ENCODE measurements around the gene SCNM1. TPM values are rescaled to one million over a fixed set of nuclear protein-coding genes. Genes with fewer than 3 reads are reported as not detected.

Gene SCNM1
- total and polyA plus RNA-seq, 9 of the 15 experiments (the other 6 are each of a cell fraction or from before 2014, with no cell fraction given): 17.2 to 204 (median 63.0) TPM

- TF ChIP-seq MAX (CRISPR knock-in tag; IDR thresholded peaks at IDR 0.05) (no peak), POLR2AphosphoS5 (IDR thresholded peaks at IDR 0.05; ENCODE audit: control insufficient read depth, insufficient read depth, low read depth, low read length) (peak; percentile 95), POLR2B (IDR thresholded peaks at IDR 0.05; ENCODE audit: low read depth, partially characterized antibody) (peak; percentile 83), ZBTB33 (CRISPR knock-in tag; IDR thresholded peaks at IDR 0.05) (peak; percentile 53; the same call in 1 of the 2 replicates), TAF9B (IDR thresholded peaks at IDR 0.05; ENCODE audit: partially characterized antibody) (peak; percentile 91), RAD21 (CRISPR knock-in tag; conservative IDR thresholded peaks at IDR 0.05 in 1 of 2, IDR thresholded peaks at IDR 0.05 in 1 of 2) (no peak), NEUROD1 (IDR thresholded peaks at IDR 0.05; ENCODE audit: borderline replicate concordance, low read depth, low read length, partially characterized antibody) (peak; percentile 85), RCOR1 (IDR thresholded peaks at IDR 0.05; ENCODE audit: borderline replicate concordance in 1 of 2, low read depth in 2 of 2, low read length in 2 of 2) (peak in 1 of 2 experiments; percentile 72; a peak in 2 of 4 replicates), SIN3A (IDR thresholded peaks at IDR 0.05; ENCODE audit: borderline replicate concordance in 2 of 2, control insufficient read depth in 1 of 2, low read depth in 2 of 2, low read length in 2 of 2) (peak; percentile 88 to 89; a peak in 3 of 4 replicates), XRCC5 (IDR thresholded peaks at IDR 0.05; ENCODE audit: low read depth, low read length) (peak; percentile 100), ZZZ3 (IDR thresholded peaks at IDR 0.05) (0 out of 2 replicates have a peak, but pooled peaks have one; percentile 38), GTF3C2 (IDR thresholded peaks at IDR 0.05; ENCODE audit: borderline replicate concordance, extremely low read depth, insufficient read length) (no peak), NFRKB (IDR thresholded peaks at IDR 0.05; ENCODE audit: low read depth) (0 out of 2 replicates have a peak, but pooled peaks have one; percentile 37), SMAD1 (IDR thresholded peaks at IDR 0.05; ENCODE audit: low read depth, low read length, partially characterized antibody) (peak; percentile 88)
Measured at GRCh38 chr1:151189637-151190445, 23.9 kb downstream of the SCNM1 start, which contains the start of gene VPS72 (continued).
